Neural cell (in vitro differentiated cells): Measurements from ENCODE around the gene C20orf144.

Experiments used
- EP300 ChIP-seq: fragments of 450-650 bp; conservative IDR thresholded peaks from 2 replicates; pipeline ENCODE4 v1.6.1; 2014; ENCODE audit warnings: antibody characterized with exemption, mild to moderate bottlenecking, moderate library complexity; ENCODE audit not compliant: poor library complexity, severe bottlenecking
- SMC3 ChIP-seq: fragments of 450-650 bp; conservative IDR thresholded peaks from 2 replicates; pipeline ENCODE4 v1.6.1; 2014; ENCODE audit warnings: antibody characterized with exemption, mild to moderate bottlenecking, moderate library complexity; ENCODE audit not compliant: poor library complexity
- TAF1 ChIP-seq: IDR thresholded peaks from 2 replicates; pipeline ENCODE4 v1.6.1; 2012; ENCODE audit warnings: low read depth
- TF ChIP-seq, protein P1 (sequence below): IDR thresholded peaks from 2 replicates; pipeline ENCODE4 v1.6.1; 2012; ENCODE audit warnings: borderline replicate concordance
- TF ChIP-seq, protein P2 (sequence below): fragments of 450-650 bp; IDR thresholded peaks from 2 replicates; pipeline ENCODE4 v1.5.1; 2014; ENCODE audit warnings: antibody characterized with exemption, mild to moderate bottlenecking, moderate library complexity; ENCODE audit not compliant: poor library complexity, severe bottlenecking

DNA sequence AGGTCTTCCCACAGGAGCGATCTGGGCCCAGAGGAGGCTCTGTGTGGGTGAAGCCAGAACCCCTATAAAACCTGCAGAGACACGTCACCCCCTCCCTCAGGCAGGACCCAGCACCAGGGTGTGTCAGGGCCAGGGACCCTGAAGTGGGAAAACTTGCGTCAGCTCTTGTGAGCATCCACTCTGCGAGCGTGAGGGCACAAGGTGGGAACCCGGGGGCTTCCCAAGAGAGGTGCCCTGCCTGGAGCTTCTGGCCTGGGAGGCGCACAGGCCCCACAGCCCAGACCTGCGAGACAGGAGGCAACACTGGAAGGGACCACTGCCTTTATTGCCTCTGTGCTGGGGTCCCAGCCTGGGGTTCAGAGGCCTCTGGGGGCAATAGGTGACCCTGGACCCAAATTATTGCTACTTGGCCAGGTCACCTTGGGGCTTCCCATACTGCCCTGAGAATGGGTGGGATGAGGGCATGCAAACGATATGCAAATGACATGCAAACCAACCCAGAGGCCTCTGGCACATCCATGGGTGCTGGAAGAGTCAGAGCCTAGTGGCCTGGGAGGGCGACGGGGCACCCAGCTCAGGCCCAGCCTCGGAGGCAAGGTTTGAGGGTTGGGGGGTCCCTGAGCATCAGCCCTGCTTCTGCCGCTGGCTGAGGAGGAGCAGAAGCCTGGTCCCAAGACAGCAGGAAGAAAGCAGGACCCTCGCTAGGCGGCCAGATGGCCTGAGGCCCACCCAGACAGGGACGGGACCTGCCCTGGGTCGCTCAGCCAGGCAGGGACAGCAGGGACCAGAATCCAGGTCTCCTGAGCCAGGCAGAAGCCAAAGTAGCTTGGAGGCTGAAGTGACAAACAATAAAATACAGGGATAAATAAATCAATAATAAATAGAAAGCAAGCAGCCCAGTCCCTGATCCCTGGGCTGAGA is 5.1 kb upstream of the C20orf144 start:
- TF ChIP-seq, protein P1, sequence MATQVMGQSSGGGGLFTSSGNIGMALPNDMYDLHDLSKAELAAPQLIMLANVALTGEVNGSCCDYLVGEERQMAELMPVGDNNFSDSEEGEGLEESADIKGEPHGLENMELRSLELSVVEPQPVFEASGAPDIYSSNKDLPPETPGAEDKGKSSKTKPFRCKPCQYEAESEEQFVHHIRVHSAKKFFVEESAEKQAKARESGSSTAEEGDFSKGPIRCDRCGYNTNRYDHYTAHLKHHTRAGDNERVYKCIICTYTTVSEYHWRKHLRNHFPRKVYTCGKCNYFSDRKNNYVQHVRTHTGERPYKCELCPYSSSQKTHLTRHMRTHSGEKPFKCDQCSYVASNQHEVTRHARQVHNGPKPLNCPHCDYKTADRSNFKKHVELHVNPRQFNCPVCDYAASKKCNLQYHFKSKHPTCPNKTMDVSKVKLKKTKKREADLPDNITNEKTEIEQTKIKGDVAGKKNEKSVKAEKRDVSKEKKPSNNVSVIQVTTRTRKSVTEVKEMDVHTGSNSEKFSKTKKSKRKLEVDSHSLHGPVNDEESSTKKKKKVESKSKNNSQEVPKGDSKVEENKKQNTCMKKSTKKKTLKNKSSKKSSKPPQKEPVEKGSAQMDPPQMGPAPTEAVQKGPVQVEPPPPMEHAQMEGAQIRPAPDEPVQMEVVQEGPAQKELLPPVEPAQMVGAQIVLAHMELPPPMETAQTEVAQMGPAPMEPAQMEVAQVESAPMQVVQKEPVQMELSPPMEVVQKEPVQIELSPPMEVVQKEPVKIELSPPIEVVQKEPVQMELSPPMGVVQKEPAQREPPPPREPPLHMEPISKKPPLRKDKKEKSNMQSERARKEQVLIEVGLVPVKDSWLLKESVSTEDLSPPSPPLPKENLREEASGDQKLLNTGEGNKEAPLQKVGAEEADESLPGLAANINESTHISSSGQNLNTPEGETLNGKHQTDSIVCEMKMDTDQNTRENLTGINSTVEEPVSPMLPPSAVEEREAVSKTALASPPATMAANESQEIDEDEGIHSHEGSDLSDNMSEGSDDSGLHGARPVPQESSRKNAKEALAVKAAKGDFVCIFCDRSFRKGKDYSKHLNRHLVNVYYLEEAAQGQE = no peak
- TF ChIP-seq SMC3 = no peak
- TF ChIP-seq, protein P2, sequence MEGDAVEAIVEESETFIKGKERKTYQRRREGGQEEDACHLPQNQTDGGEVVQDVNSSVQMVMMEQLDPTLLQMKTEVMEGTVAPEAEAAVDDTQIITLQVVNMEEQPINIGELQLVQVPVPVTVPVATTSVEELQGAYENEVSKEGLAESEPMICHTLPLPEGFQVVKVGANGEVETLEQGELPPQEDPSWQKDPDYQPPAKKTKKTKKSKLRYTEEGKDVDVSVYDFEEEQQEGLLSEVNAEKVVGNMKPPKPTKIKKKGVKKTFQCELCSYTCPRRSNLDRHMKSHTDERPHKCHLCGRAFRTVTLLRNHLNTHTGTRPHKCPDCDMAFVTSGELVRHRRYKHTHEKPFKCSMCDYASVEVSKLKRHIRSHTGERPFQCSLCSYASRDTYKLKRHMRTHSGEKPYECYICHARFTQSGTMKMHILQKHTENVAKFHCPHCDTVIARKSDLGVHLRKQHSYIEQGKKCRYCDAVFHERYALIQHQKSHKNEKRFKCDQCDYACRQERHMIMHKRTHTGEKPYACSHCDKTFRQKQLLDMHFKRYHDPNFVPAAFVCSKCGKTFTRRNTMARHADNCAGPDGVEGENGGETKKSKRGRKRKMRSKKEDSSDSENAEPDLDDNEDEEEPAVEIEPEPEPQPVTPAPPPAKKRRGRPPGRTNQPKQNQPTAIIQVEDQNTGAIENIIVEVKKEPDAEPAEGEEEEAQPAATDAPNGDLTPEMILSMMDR = no peak
- no peak for TF ChIP-seq EP300
- TF ChIP-seq TAF1 = no peak
